ENCODE results near the gene MED15.

Gene MED15

DNA sequence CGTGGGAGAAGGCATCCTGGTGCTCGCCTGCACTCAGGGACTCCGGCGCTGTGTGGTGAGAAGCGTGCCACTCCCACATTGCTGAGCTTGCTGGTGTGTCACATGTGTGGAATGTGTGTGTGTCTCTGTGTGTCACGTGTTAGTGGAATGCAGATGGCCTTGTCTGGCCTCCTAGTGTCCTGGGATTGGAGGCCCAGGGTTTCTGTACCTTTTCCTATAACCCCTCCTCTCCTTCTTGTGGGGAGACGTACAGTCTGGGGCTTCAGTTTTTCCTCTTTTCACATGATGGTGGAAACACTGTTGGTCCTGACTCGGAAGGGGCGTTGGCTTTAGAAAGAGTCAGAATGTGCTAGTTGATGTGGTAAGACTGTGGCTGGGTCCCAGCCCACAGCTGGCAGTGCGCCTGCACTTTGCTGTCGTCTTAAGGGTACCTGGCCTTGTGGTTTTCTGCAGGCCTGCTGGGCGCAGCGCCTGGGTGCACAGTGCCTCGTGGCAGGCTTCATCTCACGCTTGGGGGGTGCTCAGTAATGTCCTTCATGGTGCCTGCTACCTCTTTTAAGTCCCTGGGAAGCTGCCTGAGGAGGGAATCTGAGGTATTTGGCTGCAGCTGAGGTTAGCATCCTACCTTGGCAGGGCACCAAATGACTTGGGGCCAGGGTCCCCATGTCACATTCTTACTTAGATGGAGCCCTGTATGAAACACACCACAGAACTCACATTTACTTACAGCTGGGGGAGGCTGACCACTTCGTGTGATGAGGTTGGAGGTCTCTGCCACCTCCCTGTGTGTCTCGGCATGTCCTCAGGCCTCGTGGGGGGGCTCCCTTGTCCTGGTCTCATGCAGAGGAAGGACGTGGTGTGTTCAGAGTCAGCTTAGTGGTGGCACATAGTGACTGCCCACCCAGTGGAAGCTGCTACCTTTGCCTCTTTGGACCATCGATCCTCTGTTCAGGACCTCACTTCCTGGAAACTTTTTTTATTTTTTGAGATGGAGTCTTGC is 61.9 kb downstream of the MED15 start:
- peak; percentile 60 to 65 for DNase-seq (ENCODE audit: low read depth in 2 of 2)

DNA sequence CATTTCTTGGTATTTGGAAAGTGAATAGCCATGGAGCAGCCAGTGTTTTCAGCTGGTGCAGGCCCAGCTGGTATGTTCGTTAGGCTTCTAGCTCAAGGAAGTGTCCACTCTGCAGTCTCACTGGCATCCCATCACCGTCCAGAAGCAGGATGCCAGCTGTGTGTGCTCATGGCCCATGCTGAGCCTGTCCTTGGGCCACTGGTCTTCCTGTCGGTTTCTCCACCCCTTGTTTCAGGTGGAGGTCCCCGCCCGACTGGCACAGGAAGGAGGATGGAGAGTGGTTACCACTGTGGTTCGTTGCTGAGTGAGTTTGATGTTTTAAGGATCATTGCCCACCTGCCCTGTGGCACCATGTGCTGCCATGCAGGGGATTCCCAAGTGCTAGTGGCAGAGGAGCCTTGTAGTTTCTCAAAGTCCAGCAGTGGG is 63.7 kb downstream of the MED15 start:
- no peak for DNase-seq (ENCODE audit: low read depth in 2 of 2)

DNA sequence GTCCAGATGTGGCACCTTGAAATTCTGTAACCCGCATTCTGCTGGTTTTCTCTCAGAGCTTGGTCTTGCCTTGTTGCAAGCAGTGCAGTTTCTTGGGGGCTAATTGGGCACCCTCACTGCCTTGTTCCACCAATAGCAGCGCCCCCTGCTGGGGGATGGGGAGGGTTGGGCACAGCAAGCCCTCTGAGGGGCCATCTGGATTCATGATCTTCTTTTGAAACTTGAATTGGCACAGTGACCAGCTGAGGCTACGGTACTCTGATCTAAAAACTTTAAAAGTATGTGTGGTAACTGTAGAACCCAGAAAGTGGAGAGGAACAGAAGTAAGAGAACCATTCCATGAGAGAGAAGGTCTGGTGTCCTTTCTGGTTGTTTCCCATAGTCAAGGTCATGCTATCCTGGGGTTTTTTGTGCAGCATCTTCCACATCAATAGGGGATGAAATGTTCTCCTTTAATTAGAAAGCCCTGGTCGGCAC is 64.2 kb downstream of the MED15 start:
- DNase-seq (ENCODE audit: low read depth in 2 of 2), result peak in 1 of 2 donors; percentile 51

DNA sequence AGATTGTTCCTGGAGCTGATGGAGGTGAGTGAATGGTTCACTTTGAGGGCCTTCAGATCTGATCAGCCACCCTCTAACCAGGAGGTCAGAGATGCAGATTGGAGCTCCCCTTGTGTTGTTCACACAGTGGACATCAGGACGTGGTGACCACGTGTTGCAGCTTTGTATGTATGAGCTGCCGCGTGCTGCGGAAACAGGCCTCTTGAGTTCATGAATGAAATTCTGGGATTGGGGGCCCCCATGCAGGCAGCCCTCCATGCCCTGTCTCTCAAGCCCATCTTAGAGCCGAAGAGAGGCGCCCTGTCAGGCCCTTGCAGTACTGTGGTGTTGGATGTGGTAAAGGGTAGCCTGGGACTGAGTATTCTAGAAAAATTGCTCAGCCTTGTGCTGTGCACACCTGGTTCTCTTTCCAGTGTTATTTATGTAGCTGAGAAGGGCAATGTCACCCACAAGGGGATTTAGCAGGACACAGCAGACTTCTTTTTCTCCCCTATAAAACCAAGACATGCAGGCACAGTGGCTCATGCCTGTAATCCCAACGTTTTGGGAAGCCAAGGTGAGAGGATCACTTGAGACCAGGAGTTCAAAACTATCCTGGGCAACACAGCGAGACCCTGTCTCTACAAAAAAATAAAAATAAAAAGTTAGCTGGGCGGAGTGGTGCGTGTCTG is 64.9 kb downstream of the MED15 start:
- no peak for DNase-seq (ENCODE audit: low read depth in 2 of 2)

DNA sequence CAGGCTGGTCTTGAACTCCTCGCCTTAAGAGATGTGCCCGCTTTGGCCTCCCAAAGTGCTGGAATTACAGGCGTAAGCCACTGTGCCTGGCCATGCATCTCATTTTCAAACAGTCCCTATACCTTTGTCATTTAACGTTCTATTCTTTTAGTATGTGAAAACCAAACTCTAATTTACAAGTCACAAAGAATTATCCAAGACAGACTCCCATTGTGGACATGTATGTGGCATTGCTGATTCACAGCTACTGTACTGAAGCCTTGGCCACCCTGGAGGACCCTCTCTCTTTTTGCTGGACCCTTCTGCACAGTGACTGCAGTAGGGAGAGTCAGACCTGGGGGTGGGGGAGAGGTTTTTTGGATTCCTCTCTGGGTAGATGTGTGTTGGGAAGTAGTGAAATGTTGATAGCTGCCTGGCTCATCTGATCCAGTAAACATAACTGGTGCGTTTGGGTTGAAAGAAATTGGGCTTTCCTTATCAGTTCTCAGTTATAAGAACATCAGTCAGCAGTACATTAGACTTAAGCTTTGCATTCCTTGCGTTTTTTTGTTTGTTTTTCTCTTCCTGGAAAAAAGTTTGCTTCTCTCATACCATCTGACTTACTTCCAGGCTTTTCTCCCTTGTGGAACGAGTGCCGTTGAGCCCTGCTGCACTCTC is 65.9 kb downstream of the MED15 start:
- no peak for DNase-seq (ENCODE audit: low read depth in 2 of 2)

DNA sequence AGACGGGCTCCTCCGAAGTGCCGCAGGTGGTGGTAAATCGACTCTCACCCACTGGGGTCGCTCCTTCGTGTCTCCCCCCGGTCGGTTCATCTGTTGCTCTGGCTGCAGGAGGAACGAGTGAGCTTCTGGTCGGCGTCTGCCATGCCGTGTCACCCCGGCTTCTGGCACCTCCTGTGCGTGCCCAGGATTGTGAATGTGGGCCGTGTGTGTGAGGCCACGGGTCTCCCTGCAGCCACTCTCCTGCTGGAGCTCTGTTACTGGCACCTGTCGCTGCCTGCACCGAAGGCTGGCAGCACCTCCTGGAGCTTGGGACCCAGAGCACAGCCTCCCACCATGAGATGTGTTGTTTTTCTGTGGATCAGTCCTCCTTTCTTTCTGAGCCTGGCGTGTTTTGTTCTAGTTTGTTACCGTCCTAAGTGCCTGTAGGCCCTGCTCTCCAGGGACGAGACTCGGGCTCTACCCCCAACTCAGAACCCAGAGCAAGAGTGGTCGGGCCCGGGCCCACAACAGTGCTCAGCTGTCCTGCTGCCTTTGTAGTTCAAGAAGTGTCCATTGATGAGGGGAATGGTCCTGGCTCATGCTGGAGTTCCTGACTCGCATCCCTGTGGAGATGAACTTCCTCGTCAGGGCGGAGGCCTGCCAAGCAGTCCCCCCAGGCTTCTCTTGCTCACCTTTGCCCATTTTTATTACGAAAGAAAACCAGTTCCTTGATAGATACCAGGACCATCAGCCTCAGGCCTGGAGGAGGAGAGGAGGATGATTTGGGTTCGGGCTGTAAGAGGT is 66.6 kb downstream of the MED15 start:
- DNase-seq (ENCODE audit: low read depth in 2 of 2), result no peak

DNA sequence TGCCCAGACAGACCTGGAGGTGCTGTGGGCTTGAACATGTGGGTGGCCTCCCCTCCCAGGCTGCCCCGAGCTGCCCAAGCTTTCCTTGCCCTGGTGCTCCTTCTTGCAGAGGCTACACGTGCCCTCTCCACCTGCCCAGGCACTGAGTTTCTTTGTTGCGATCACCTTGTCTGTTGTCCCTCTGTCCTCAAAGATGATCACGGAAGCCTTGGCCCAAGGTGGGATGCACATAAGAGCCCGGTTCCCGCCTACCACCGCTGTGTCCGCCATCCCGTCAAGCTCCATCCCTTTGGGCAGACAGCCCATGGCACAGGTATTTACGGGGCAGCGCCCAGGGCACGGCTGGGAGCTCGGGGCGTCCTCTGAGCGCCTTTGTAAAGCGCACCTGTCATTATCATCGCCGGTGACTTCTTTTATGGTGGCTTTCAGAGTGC is 67.5 kb downstream of the MED15 start:
- no peak for DNase-seq (ENCODE audit: low read depth in 2 of 2)

DNA sequence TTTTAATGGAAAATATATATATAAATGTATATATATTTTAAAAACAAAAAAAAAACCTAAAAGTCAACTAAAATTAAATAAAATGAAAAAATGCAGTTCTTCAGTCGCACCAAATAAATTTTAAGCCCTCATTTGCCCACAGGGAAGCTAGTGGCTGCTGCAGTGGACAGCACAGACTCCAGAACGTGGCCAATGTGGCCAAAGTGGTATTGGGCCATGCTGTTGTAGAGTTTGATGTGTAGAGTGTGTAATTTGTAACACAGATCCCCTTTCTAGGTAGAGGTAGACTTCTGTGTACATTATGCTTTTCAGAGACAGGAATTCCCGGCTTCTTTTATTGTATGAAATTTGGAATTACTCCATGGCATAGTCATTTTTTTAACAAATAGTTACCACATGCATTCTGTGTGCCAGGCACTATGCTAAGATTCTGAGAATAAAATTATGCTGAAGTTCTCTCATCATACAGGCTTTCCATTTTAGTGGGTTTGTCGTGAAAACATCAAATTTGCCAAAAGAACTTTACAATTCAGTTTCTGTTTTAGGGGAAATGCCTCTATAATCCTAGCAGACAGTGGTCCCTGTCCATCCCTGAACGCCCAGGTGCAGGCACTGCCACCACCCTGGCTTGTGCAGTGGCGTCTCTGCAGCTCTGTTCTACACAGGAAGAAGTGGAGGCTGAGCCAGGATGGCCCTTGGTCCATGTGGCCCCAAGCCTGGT is 68.5 kb downstream of the MED15 start:
- no peak for DNase-seq (ENCODE audit: low read depth in 2 of 2)

DNA sequence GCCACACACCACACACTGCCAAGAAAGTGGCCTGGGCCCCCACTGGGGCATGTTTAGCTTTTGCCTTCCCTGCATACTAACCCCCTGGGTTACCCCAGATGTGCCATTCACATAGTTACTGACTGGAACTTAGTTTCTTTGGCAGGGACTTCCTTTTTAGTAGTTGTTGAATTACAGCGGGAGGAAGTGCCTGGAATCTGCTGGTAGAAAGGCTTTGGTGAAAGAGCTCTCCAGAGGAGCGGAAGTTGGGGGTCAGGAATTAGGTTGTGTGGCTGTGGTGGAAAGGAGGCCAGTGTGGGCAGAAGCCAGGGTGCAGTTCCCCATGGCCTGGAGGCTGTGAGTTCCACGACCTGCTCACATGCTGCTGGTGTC is 69.0 kb downstream of the MED15 start:
- no peak for DNase-seq (ENCODE audit: low read depth in 2 of 2)

DNA sequence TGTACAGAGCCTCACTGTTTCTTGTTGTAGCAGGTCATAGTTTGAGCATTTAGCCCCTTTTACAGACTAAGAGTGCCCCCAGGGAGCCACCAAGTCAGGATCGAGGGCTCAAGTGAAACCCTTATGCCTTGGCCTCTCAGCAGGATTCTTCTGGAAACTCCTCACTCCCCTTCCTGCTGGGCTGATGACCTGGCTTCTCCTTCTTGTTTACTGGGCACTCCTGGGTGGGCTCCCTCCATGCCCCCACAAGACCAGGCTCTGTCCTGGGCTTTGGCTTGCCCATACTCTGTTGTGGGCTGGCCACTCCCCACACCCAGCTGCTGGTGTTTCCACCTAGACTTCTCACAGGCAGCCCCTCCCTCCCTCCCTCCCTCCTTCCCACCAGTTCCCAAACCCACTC is 69.6 kb downstream of the MED15 start:
- DNase-seq (ENCODE audit: low read depth in 2 of 2), result no peak

DNA sequence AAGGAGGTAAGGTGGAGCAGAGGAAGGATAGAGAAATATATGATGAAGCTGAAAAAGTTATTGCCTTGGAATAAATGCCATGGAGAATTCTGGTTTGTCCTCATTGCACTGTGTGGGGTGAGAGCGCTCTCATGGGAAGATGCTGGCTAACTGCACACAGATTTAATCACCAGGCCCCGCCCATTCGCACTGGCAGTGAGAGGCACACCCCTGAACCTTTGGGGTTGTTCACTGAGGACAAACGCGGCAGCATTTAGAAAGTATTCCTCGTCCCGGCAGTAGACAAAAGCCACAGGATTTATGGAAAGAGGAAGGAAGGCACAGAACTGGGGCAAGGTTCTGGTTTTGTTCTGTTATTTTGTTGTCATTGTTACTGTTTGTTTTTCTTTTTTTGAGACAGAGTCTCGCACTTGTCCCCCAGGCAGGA is 70.2 kb downstream of the MED15 start:
- DNase-seq (ENCODE audit: low read depth in 2 of 2), result no peak

DNA sequence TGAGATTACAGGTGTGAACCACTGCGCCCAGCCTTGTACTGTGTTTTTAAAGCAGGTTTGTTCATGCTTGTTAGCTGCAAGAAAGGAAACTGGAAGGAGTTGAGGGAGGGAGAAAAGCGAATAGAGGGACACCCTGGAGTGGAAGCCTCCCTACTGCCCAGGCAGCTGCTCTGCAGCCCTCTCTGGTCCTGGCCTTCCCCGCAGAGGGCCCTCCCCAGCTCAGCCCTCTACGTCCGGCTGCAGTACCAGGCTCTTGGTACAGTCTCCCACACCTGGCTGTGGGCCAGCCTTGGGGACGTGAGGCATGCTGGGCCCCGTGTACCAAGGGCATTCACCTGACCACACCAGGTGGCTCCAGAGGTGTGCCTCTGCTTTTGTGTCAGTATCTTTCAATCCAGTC is 70.8 kb downstream of the MED15 start:
- DNase-seq (ENCODE audit: low read depth in 2 of 2), result no peak

DNA sequence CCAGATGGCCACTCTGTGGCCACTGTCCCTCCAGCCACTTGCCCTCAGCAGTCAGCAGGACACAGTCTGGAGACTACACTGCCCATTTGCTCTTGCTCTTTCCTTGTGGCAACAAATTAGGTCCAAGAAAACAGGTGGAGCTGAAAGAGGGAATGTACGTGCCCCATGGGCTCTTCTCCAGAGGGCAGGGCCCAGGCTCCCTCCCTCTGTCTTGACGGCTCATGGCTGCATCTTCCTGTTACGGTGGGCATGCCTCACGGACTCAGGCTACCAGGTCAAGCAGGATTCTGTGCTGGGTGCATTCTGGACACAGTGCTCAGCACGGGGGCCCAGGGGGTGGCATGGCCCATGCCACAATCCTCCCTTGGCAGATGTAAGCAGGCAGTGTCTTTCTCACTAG is 71.3 kb downstream of the MED15 start:
- no peak for DNase-seq (ENCODE audit: low read depth in 2 of 2)

DNA sequence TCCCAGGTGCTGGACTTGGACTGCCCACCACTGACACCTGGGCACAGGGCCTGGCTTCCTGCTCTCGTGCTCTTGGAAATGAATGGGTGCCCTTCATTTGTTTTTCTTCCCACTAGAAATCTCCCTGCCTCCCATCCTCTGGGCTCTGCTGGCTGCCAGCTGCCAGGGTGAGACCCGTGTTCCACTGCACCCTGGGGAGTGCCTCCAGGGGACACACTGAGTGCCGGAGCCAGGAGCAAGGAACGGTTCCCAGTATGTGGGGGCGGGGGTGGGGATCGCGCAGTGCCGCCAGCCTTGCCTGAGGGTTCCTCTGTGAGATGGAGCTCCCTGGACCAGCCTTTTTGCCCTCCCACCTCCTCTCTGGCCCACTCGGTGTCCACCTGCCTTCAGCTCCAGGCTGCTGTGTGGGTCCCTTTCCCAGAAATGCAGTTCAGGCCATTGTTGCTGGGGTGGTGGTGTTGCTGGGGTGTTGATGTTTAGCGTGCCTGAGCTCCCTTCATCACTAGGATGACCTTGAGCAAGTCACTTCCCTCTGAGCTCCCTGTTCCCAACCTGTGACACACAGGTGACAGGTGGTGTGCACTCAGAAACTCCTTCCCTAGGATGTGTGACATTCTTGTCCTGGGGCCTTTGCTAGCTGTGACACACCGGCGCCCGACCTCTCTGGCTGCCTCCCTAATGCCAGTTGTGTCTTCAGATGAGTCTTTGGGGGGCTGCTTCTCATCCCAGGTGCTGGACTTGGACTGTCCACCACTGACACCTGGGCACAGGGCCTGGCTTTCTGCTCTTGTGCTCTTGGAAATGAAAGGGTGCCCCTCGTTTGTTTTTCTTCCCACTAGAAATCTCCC is 72.1 kb downstream of the MED15 start:
- no peak for DNase-seq (ENCODE audit: low read depth in 2 of 2)

DNA sequence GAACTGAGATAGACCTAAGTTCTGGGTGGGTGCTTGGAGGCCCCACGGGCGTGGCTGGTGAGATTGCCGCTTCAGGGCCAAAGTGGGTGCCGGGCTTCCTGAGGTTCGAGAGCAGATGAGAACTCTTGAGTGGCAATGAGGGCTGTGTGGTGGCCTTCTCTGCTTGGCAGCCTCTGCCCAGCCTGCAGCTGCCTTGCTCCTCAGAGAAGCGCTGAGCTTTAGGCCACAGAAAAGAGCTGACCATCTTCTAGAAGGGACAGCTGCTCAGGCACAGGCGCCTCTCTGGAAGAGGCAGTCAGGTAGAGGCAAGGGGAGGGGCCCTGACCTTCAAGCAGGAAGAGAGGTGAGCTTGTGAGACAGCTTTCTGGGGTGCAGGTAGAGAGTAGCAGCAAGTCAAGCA is 72.8 kb downstream of the MED15 start:
- DNase-seq (ENCODE audit: low read depth in 2 of 2), result no peak

DNA sequence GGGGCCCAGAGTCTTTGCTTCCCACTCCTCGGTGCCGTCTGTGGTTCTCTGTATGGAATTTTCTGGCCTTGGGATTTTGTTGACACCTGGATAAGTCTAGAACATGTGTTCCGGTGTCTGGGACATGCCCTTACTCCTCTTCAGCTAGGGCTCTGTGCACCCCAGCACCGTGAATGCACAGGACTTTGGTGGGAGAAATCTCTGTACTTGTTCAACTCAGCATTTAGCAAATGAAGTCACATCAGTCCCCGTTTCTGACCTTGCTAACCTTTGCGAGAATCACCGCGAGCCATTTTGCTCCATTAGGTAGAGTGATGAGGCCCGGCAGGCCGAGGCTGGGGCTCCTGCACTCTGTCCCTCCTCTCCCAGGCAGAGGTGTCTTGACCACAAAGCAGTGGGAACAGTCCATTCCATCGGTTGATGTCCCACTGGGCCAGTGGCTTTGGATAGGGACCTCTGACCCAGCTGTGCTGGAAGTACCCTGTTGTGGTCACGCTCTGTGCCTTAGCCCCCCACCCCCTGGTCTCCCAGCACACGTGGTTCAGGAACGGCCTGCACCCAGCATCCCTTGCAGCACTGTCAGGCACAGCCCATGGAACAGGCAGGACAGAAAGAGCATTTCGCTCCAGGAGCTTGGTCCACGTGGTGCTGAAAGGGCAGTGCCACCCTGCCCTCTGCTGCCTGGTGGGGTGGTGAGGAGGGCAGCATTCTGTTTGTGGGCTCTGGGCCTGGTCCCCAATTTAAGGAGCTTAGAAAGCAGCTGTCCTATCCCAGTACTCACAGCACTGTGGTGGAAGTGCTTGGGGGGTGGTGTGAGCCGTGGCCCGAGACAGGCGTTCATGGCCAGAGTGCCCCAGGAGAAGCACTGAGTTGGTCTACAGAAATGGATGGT is 73.4 kb downstream of the MED15 start:
- no peak for DNase-seq (ENCODE audit: low read depth in 2 of 2)

DNA sequence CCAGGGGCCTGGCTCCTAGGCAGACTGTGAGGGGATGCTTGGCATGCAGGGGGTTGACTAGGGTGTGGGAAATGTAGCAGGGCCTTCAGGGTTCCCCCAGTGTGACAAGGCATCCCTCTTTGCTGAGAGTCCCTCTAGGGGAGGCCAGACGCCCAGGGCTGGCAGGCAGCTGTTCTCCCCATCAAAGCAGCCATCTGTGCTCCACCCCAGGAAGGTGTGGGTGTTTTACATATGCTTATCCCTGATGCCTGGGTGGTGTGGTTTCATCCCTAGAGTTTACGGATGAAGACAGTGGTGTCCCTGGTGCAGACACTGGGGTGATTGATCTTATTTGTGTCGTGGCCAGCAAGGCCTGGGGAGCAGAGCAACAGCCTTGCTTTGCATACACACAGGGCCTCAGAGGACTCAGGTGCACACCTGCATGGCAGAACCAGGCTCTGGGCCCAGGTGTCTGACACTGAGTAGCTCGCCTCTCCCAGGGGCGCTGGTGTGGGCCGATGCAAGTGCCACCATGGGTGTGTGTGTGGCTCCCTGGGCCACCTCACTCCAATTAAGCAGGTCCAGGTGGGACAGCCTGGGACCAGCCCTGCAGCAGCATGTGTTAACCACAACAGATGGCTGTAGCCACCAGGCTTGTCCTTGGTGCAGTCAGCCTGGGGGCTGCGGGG is 74.2 kb downstream of the MED15 start:
- DNase-seq (ENCODE audit: low read depth in 2 of 2), result no peak

DNA sequence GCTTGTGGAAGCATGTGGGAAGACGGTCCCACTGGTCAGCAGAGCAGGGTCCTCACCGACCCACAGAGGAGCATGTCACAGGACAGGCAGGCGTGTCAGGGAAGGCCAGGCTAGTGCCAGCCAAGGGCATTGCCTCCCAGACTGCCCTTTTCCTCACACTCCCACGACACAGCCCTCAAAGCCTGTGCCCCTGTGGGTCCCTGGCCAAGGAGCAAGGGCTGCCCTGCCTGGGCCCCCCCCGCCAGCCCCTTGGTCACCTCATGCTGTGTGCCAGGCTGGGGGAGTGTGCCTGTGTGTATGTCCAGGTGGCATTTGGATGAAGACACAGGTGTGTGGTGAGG is 74.7 kb downstream of the MED15 start:
- DNase-seq (ENCODE audit: low read depth in 2 of 2), result no peak

Measured in stimulated activated CD8-positive, alpha-beta memory T cell treated with anti-CD3 and anti-CD28 coated beads, Interleukin-7, amount 100 ng/mL, for 1 hour (primary cell).